ENCODE measurements around the gene TRPM3. TPM values are rescaled to one million over a fixed set of nuclear protein-coding genes. Genes with fewer than 3 reads are reported as not detected.

Gene TRPM3
- total RNA-seq, 1 experiment from 2014 or later, result not detected

GRCh38 chr9:70852711-70853240 lies 268.6 kb downstream of the TRPM3 start:
- no peaks in the 10 kb centered on the region for H4K20me1 ChIP-seq (ENCODE audit: low read length)
- TF ChIP-seq EZH2phosphoT487 (IDR thresholded peaks at IDR 0.05; ENCODE audit: borderline replicate concordance, low read length) (no peak), EZH2 (IDR thresholded peaks at IDR 0.05; ENCODE audit: low read length, unreplicated experiment) (no peak)
- TF ChIP-seq, protein P1, sequence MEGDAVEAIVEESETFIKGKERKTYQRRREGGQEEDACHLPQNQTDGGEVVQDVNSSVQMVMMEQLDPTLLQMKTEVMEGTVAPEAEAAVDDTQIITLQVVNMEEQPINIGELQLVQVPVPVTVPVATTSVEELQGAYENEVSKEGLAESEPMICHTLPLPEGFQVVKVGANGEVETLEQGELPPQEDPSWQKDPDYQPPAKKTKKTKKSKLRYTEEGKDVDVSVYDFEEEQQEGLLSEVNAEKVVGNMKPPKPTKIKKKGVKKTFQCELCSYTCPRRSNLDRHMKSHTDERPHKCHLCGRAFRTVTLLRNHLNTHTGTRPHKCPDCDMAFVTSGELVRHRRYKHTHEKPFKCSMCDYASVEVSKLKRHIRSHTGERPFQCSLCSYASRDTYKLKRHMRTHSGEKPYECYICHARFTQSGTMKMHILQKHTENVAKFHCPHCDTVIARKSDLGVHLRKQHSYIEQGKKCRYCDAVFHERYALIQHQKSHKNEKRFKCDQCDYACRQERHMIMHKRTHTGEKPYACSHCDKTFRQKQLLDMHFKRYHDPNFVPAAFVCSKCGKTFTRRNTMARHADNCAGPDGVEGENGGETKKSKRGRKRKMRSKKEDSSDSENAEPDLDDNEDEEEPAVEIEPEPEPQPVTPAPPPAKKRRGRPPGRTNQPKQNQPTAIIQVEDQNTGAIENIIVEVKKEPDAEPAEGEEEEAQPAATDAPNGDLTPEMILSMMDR (conservative IDR thresholded peaks at IDR 0.05; ENCODE audit: low read depth, low read length), result no peak
- ATAC-seq, result no peak
- no peak overlapping the region for H2AFZ ChIP-seq (ENCODE audit: low read length)
- no peaks in the 10 kb centered on the region for H3K9me3 ChIP-seq (ENCODE audit: low read length)
- H3K79me2 ChIP-seq (ENCODE audit: low read length), result no peaks in the 10 kb centered on the region
- H3K27me3 ChIP-seq (ENCODE audit: low read length), result peaks cover 4% of the 10 kb centered on the region; the same call in 1 of the 2 replicates
- no peaks in the 10 kb centered on the region for H3F3A ChIP-seq (ENCODE audit: low read length, unreplicated experiment)
- H3K9ac ChIP-seq (ENCODE audit: low read length), result no peak overlapping the region
- CTCF ChIA-PET, result no interaction called here
- POLR2A ChIA-PET (ENCODE audit: unreplicated experiment), result no interaction called here
- BruUV-seq (replicated peaks), result no TSS peak
- H3K27ac ChIP-seq (ENCODE audit: low read length), result no peak overlapping the region
- intact Hi-C loops (cut with micrococcal nuclease), result no loop called here
- H3K9me2 ChIP-seq (replicated peaks; ENCODE audit: low read length), result no peaks in the 10 kb centered on the region
- no peak for DNase-seq
- H3K4me1 ChIP-seq (ENCODE audit: insufficient read depth, low read length), result no peaks in the 10 kb centered on the region
- no peaks in the 10 kb centered on the region for H3K36me3 ChIP-seq (ENCODE audit: low read depth, low read length)
- no peak overlapping the region for H3K4me3 ChIP-seq (ENCODE audit: low read length)
- no peak overlapping the region for H3K4me2 ChIP-seq (ENCODE audit: low read length)

- intact Hi-C loops (cut with micrococcal nuclease), result no loop called here
These were observed 281.2 kb downstream of the TRPM3 start for GRCh38 chr9:70840266-70840665.

DNA sequence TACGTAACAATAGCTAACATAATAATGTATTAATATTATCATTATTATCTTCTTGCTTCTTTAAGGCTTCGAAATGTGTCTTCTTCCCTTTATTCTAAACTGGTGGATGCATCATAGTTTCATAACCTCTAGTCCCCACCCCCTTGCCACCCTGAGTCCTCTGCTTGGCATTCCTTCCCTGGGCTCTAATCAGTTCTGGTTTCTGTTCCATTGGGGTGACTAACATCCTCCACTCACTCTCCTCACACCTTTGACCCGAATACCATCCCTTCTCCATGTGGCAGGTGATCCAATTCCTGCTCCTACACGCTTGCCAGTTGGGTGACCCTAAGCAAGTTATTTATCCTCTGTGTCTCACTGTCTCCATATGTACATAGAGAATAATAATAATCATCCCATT lies 286.1 kb downstream of the TRPM3 start:
- intact Hi-C loops (cut with micrococcal nuclease), result no loop called here
- DNase-seq, result no peak

More at GRCh38 chr9:70840266-70840665, 281.2 kb downstream of the TRPM3 start:
- Histone ChIP-seq H3K9me3 (ENCODE audit: low read length) (no peaks in the 10 kb centered on the region), H2AFZ (ENCODE audit: low read length) (no peak overlapping the region), H3F3A (ENCODE audit: low read length, unreplicated experiment) (no peaks in the 10 kb centered on the region), H3K4me3 (ENCODE audit: low read length) (no peak overlapping the region), H3K9me2 (replicated peaks; ENCODE audit: low read length) (no peaks in the 10 kb centered on the region), H3K36me3 (ENCODE audit: low read depth, low read length) (no peaks in the 10 kb centered on the region), H4K20me1 (ENCODE audit: low read length) (no peaks in the 10 kb centered on the region), H3K27me3 (ENCODE audit: low read length) (no peaks in the 10 kb centered on the region), H3K4me2 (ENCODE audit: low read length) (no peak overlapping the region), H3K27ac (ENCODE audit: low read length) (no peak overlapping the region), H3K79me2 (ENCODE audit: low read length) (no peaks in the 10 kb centered on the region), H3K9ac (ENCODE audit: low read length) (no peak overlapping the region), H3K4me1 (ENCODE audit: insufficient read depth, low read length) (no peaks in the 10 kb centered on the region)
- no peak for DNase-seq
- TF ChIP-seq, protein P1 (conservative IDR thresholded peaks at IDR 0.05; ENCODE audit: low read depth, low read length), result no peak
- TF ChIP-seq EZH2 (IDR thresholded peaks at IDR 0.05; ENCODE audit: low read length, unreplicated experiment) (no peak), EZH2phosphoT487 (IDR thresholded peaks at IDR 0.05; ENCODE audit: borderline replicate concordance, low read length) (no peak)
- ATAC-seq, result no peak
- POLR2A ChIA-PET (ENCODE audit: unreplicated experiment), result no interaction called here
- CTCF ChIA-PET, result no interaction called here
- BruUV-seq (replicated peaks), result no TSS peak

More for the DNA sequence above, 286.1 kb downstream of the TRPM3 start:
- H3K27ac ChIP-seq (ENCODE audit: low read length), result no peak overlapping the region
- no peaks in the 10 kb centered on the region for H3K79me2 ChIP-seq (ENCODE audit: low read length)
- no peaks in the 10 kb centered on the region for H3K36me3 ChIP-seq (ENCODE audit: low read depth, low read length)
- H3K27me3 ChIP-seq (ENCODE audit: low read length), result no peaks in the 10 kb centered on the region
- no peaks in the 10 kb centered on the region for H4K20me1 ChIP-seq (ENCODE audit: low read length)
- POLR2A ChIA-PET (ENCODE audit: unreplicated experiment), result no interaction called here
- no peaks in the 10 kb centered on the region for H3K9me3 ChIP-seq (ENCODE audit: low read length)
- H3K4me2 ChIP-seq (ENCODE audit: low read length), result no peak overlapping the region
- CTCF ChIA-PET, result no interaction called here
- H3K4me3 ChIP-seq (ENCODE audit: low read length), result no peak overlapping the region
- TF ChIP-seq EZH2phosphoT487 (IDR thresholded peaks at IDR 0.05; ENCODE audit: borderline replicate concordance, low read length), result no peak
- TF ChIP-seq, protein P1 (conservative IDR thresholded peaks at IDR 0.05; ENCODE audit: low read depth, low read length), result no peak
- no peak for TF ChIP-seq EZH2 (IDR thresholded peaks at IDR 0.05; ENCODE audit: low read length, unreplicated experiment)
- BruUV-seq (replicated peaks), result no TSS peak
- H3K4me1 ChIP-seq (ENCODE audit: insufficient read depth, low read length), result no peaks in the 10 kb centered on the region
- no peak for ATAC-seq
- no peak overlapping the region for H2AFZ ChIP-seq (ENCODE audit: low read length)
- no peak overlapping the region for H3K9ac ChIP-seq (ENCODE audit: low read length)
- H3K9me2 ChIP-seq (replicated peaks; ENCODE audit: low read length), result no peaks in the 10 kb centered on the region
- H3F3A ChIP-seq (ENCODE audit: low read length, unreplicated experiment), result no peaks in the 10 kb centered on the region

Measured in PC-3 (cell line).